ENCODE data around the gene CHP1.
"Not testable (repeated sequence)": the region's sequence is repeated elsewhere in the genome, so short reads cannot be mapped to it uniquely, and the experiment has no call there.

The CHP1 gene

GRCh38 chr15:41292521-41292920, 61.5 kb downstream of the CHP1 start:
- no peak for DNase-seq (ENCODE audit: low spot score)

- not testable (repeated sequence) for DNase-seq (ENCODE audit: low spot score)
Measured at GRCh38 chr15:41301139-41301538, 70.1 kb downstream of the CHP1 start.

- no peak for DNase-seq (ENCODE audit: low spot score)
Measured at GRCh38 chr15:41301587-41301986, 70.5 kb downstream of the CHP1 start.

GRCh38 chr15:41304149-41304770, 73.2 kb downstream of the CHP1 start:
- no peak for DNase-seq (ENCODE audit: low spot score)

GRCh38 chr15:41307679-41308078, 76.6 kb downstream of the CHP1 start:
- DNase-seq (ENCODE audit: low spot score) = no peak

GRCh38 chr15:41309226-41309905, 78.3 kb downstream of the CHP1 start:
- DNase-seq (ENCODE audit: low spot score) = no peak

- DNase-seq (ENCODE audit: low spot score) = not testable (repeated sequence)
Measured at GRCh38 chr15:41320805-41321330, 89.8 kb downstream of the CHP1 start.

- DNase-seq (ENCODE audit: low spot score) = no peak
Measured at GRCh38 chr15:41323611-41324010, 92.5 kb downstream of the CHP1 start.

- no peak for DNase-seq (ENCODE audit: low spot score)
Measured at GRCh38 chr15:41331281-41331680, 100.2 kb downstream of the CHP1 start.
